OCI-LY3 (cell line): ENCODE data around the gene INTS11.

Experiments used
- H2AFZ ChIP-seq: fragments of 200-600, 300-600 bp; shearing (Covaris generic); 2 replicates; pipeline ENCODE4 v1.6.0; 2014; ENCODE audit warnings: antibody characterized with exemption, low read depth, low read length
- H3K27ac ChIP-seq: fragments of 200-600, 300-600 bp; sonication (generic); 2 replicates; pipeline ENCODE4 v1.5.1; 2014; ENCODE audit warnings: mild to moderate bottlenecking, low read length, moderate library complexity, mixed read lengths
- H3K27me3 ChIP-seq: fragments of 200-600, 300-600 bp; sonication (generic); 2 replicates; pipeline ENCODE4 v1.6.1; 2014; ENCODE audit warnings: low read depth, low read length, mixed read lengths
- H3K36me3 ChIP-seq: fragments of 200-600, 300-600 bp; sonication (generic); replicated peaks from 2 replicates; pipeline ENCODE3; 2014; ENCODE audit warnings: low read depth, low read length, mixed read lengths
- H3K4me1 ChIP-seq: fragments of 300-600, 200-600 bp; sonication (generic); 2 replicates; pipeline ENCODE4 v1.6.1; 2014; ENCODE audit warnings: low read length, mixed read lengths
- H3K4me2 ChIP-seq: fragments of 200-600, 300-600 bp; sonication (generic); 2 replicates; pipeline ENCODE4 v1.6.1; 2014; ENCODE audit warnings: low read length, mixed read lengths
- H3K4me3 ChIP-seq: fragments of 300-600, 200-600 bp; sonication (generic); 2 replicates; pipeline ENCODE4 v1.5.1; 2014; ENCODE audit warnings: antibody characterized with exemption, mild to moderate bottlenecking, low read length, moderate library complexity
- H3K79me2 ChIP-seq: fragments of 300-600, 200-600 bp; shearing (Covaris generic); 2 replicates; pipeline ENCODE4 v1.6.1; 2014; ENCODE audit warnings: mild to moderate bottlenecking, low read length, mixed read lengths
- H3K9ac ChIP-seq: fragments of 300-600, 200-600 bp; shearing (Covaris generic); 2 replicates; pipeline ENCODE4 v1.6.0; 2014; ENCODE audit warnings: mild to moderate bottlenecking, low read length, moderate library complexity
- H3K9me3 ChIP-seq: fragments of 200-600, 300-600 bp; shearing (Covaris generic); 2 replicates; pipeline ENCODE4 v1.6.1; 2014; ENCODE audit warnings: low read length, mixed read lengths; ENCODE audit not compliant: insufficient read depth
- H4K20me1 ChIP-seq: fragments of 200-600, 300-600 bp; sonication (generic); 2 replicates; pipeline ENCODE4 v1.6.1; 2016; ENCODE audit warnings: low read length, mixed read lengths; ENCODE audit not compliant: insufficient read depth
- CTCF ChIP-seq: fragments of 200-600, 300-600 bp; sonication (generic); IDR thresholded peaks from 2 replicates; pipeline ENCODE4 v1.5.1; 2014; ENCODE audit warnings: antibody characterized with exemption, low read length, low read depth
- EZH2phosphoT487 ChIP-seq: fragments of 200-600 bp; shearing (Covaris generic); IDR thresholded peaks from 2 replicates; pipeline ENCODE4 v1.6.1; 2018; ENCODE audit warnings: antibody characterized with exemption, mixed run types, low read depth

Gene INTS11

DNA sequence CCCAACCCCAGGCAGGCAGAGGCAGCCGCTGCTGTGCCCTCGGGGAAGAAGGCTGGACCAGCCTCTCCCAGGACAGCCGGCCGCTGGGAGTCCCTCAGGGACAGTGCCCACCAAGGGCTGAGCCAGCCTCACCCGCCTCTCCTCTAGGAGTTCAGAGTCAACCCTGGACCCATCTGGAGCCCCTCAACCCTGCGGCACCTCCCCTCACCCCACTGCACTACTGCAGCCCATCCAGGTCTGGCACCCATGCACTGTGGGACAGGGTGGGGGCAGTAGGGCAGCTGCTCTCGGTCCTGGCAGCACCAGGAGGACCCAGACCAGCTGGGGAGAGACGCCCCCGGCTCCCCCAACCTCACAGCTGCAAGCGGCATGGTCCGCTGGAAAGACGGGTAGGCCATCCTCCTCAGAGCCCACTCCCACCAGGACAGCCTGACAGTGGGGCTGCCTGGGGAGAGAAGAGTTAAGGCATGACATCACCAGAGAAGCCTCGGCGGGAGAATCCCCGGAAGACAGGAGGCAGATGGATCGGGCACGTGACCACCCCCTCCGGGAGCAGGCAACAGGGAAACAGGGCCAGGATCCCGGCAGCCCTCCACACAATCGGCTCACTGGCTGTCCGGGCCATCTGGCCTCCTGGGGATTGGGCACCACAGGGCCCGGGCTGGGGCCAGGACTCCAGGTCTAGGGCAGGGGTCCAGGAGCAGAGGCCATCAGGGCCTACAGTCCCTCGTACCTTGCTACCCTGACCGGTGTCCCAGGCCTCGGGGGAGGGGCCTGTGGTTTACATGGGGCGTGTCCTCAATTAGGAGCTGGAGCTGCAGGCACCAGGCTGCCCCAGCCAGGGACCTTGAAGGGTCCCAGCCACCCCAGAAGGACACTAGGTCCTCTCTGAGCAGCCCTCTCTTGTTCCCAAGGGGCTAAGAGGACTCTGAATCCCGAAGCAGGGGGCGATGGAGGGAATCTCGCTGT lies 19.8 kb downstream of the INTS11 start:
- Histone ChIP-seq H3K27me3 (no peaks in the 10 kb centered on the region), H2AFZ (no peak overlapping the region), H3K27ac (no peak overlapping the region), H3K4me3 (no peak overlapping the region), H3K36me3 (no peaks in the 10 kb centered on the region), H3K9me3 (no peaks in the 10 kb centered on the region), H3K79me2 (peaks cover 4% of the 10 kb centered on the region), H3K9ac (no peak overlapping the region), H3K4me2 (peak overlapping the region; percentile 66), H3K4me1 (peaks cover 24% of the 10 kb centered on the region), H4K20me1 (0 out of 2 replicates have a peak, but pooled peaks cover 3% of the 10 kb centered on the region)
- no peak for TF ChIP-seq EZH2phosphoT487
- TF ChIP-seq CTCF = no peak

DNA sequence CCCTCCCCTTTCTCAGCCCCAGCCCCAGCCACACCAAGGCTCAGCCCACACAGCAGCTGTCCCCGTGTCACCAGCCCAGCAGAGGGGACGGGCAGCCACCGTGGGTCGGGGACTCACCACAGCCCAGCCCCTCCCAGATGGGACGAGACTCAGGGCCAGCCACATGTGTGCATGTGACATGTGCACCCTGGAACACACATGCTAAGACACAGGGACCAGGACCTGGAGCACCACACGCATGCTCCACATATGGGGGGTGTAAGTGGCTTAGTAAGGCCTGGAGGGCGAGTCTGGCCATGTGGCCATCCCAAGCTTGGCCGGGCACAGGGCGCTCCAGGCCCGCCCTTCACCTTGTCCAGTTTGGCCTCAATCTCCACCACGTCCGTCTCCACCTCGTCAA lies 20.7 kb downstream of the INTS11 start:
- no peak overlapping the region for H2AFZ ChIP-seq
- H3K4me1 ChIP-seq = peaks cover 20% of the 10 kb centered on the region
- peaks cover 4% of the 10 kb centered on the region; the same call in 1 of the 2 replicates for H3K79me2 ChIP-seq
- no peaks in the 10 kb centered on the region for H3K36me3 ChIP-seq
- H3K4me3 ChIP-seq = no peak overlapping the region
- 0 out of 2 replicates have a peak, but pooled peaks cover 3% of the 10 kb centered on the region for H4K20me1 ChIP-seq
- H3K9me3 ChIP-seq = no peaks in the 10 kb centered on the region
- H3K27me3 ChIP-seq = no peaks in the 10 kb centered on the region
- TF ChIP-seq EZH2phosphoT487 (no peak), CTCF (no peak)
- no peak overlapping the region for H3K9ac ChIP-seq
- H3K4me2 ChIP-seq = no peak overlapping the region
- H3K27ac ChIP-seq = no peak overlapping the region

DNA sequence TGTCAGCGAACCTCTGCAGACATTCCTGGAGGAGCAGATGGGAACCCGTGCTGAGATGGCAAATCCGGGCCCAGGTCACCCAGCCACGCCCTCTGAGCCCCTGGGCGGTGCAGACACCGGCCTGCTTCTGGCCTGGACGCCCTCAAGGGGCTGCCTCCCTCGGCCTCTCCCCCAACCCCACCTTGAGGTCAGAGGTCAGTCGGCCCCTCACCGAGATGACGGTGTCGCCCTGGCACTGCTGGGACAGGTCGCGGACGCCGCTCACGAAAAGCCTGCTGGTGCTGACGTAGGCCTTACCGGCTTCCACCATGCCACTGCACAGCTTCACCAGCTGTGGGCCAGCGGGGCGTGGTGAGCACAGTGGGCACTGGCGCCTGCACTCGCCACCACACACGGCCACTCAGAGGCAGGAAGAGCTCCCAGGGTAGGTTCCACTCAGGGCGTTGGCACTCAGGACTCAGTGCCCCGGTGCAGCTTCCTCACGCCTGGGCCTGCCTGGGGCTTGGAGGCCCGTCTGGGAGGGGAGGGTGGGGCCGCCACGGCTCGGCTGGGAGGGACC lies 21.4 kb downstream of the INTS11 start:
- peaks cover 20% of the 10 kb centered on the region for H3K4me1 ChIP-seq
- TF ChIP-seq CTCF (no peak), EZH2phosphoT487 (no peak)

GRCh38 chr1:1302006-1302430 lies 22.4 kb downstream of the INTS11 start:
- H3K4me2 ChIP-seq = no peak overlapping the region
- H3K9me3 ChIP-seq = no peaks in the 10 kb centered on the region
- H3K79me2 ChIP-seq = peaks cover 4% of the 10 kb centered on the region; the same call in 1 of the 2 replicates
- 0 out of 2 replicates have a peak, but pooled peaks cover 3% of the 10 kb centered on the region for H4K20me1 ChIP-seq
- no peaks in the 10 kb centered on the region for H3K27me3 ChIP-seq
- H3K4me1 ChIP-seq = peaks cover 20% of the 10 kb centered on the region
- TF ChIP-seq EZH2phosphoT487 = no peak
- TF ChIP-seq CTCF = peak; percentile 55
- no peaks in the 10 kb centered on the region for H3K36me3 ChIP-seq
- no peak overlapping the region for H3K4me3 ChIP-seq
- no peak overlapping the region for H3K27ac ChIP-seq
- H2AFZ ChIP-seq = no peak overlapping the region
- H3K9ac ChIP-seq = no peak overlapping the region

More for the DNA sequence above, 21.4 kb downstream of the INTS11 start:
- Histone ChIP-seq H3K9me3 (no peaks in the 10 kb centered on the region), H3K79me2 (peaks cover 4% of the 10 kb centered on the region; the same call in 1 of the 2 replicates), H3K4me2 (no peak overlapping the region), H3K36me3 (no peaks in the 10 kb centered on the region), H2AFZ (no peak overlapping the region), H3K4me3 (no peak overlapping the region), H3K27me3 (no peaks in the 10 kb centered on the region), H3K9ac (no peak overlapping the region), H3K27ac (no peak overlapping the region), H4K20me1 (0 out of 2 replicates have a peak, but pooled peaks cover 3% of the 10 kb centered on the region)
